Ovary (tissue), 9 donors: ENCODE data around the gene CELF2. TPM values are rescaled to one million over a fixed set of nuclear protein-coding genes. Genes with fewer than 3 reads are reported as not detected.

ENCODE experiments used
- DNase-seq, 5 donors: peaks; one replicate each; pipeline ENCODE4 v3.0.0-alpha.2; 2019 to 2020
- H3K27ac ChIP-seq, 2 donors: fragments of 200-600 bp; one replicate each; pipeline versions ENCODE4 v1.5.1 to v1.8.0; 2019 to 2022
- H3K27me3 ChIP-seq: fragments of 200-600 bp; one replicate; pipeline ENCODE4 v1.8.0; 2022
- H3K36me3 ChIP-seq: fragments of 200-600 bp; sonication (generic); one replicate; pipeline ENCODE4 v1.5.1; 2019
- H3K4me1 ChIP-seq: one replicate; pipeline ENCODE4 v1.8.1; 2013; ENCODE audit warnings: mild to moderate bottlenecking, moderate library complexity; ENCODE audit not compliant: insufficient read depth
- H3K4me3 ChIP-seq: fragments of 200-600 bp; sonication (generic); one replicate; pipeline ENCODE4 v1.5.1; 2017
- H3K9me3 ChIP-seq, 2 donors: fragments of 200-600 bp in 1 of 2; sonication (generic) in 1 of 2; one replicate each; pipeline versions ENCODE4 v1.5.1 to v1.8.1; 2013 to 2019; ENCODE audit warnings: mild to moderate bottlenecking in 1 of 2, moderate library complexity in 1 of 2
- CTCF ChIP-seq, 3 donors: fragments of 450-650 bp in 2 of 3; fragments of 200-600 bp in 1 of 3; IDR thresholded peaks; one replicate each; pipeline versions ENCODE4 v1.5.1 to v1.8.0; 2016 to 2022; ENCODE audit warnings: antibody characterized with exemption in 3 of 3, mild to moderate bottlenecking in 1 of 3
- EP300 ChIP-seq: sonication (generic); formaldehyde crosslinking; IDR thresholded peaks from one replicate; pipeline ENCODE4 v1.6.1; 2017; ENCODE audit warnings: antibody characterized with exemption
- POLR2A ChIP-seq: fragments of 450-650 bp; IDR thresholded peaks from one replicate; pipeline ENCODE4 v1.6.1; 2017; ENCODE audit warnings: antibody characterized with exemption, mild to moderate bottlenecking, moderate library complexity
- WGBS, 3 donors: extraction: QIAGEN DNeasy Blood & Tissue Kit in 1 of 3; methylation state at CpG; one replicate each; pipeline versions ENCODE4 v1.1.5 to v1.1.7; 2013 to 2017; 5-methylcytosine and 5-hydroxymethylcytosine counted together
- intact Hi-C, 4 donors: fragments of 100-400 bp; cut with DNase I; formaldehyde crosslinking; loops; one replicate each; pipeline versions ENCODE4 v1.11.0 to v1.15.1; 2022 to 2023
- polyA plus RNA-seq, 2 donors: library from polyadenylated mRNA; stranded (reverse); fragments of 200-250 nt in 1 of 2; fragments of 350-450 nt in 1 of 2; fragmentation: Illumina TruSeq in 1 of 2; extraction: RNeasy Lipid Tissue Mini Kit (QIAGEN cat#74804) in 1 of 2; gene quantifications; one replicate each; pipeline ENCODE4 v1.2.3, GENCODE V29; 2013 to 2014
- total RNA-seq, 7 donors: library from RNA; depleted of rRNA in 2 of 7; stranded (reverse); fragments of >200 nt in 2 of 7; fragmentation: NEBNext Ultra II Directional in 3 of 7; extraction: Animal tissue kit (Norgen Biotek cat#: 25700) in 3 of 7; gene quantifications; one replicate each; pipeline versions ENCODE4 v1.1.0 to v1.2.4, GENCODE V29; 2016 to 2023
- donor health status: DM: no; HTN: no; CAD: no; lungs with moderate emphysema.
- donor health status: DM: no; HTN: no; CAD: no.
- donor health status: Bipolar disorder and iron deficiency.
- donor health status: DM: yes; HTN: yes; CAD: no.
- donor health status: DM: no; HTN: no; CAD: no.
- donor health status: DM: yes; HTN: yes; CAD: no.

CELF2 gene
- total and polyA plus RNA-seq, 9 donors, result 38.8 to 107 (median 69.0) TPM

GRCh38 chr10:11110539-11110938 is 92.9 kb downstream of the CELF2 start:
- intact Hi-C loops, result no loop called here

GRCh38 chr10:11111490-11111889 is 93.8 kb downstream of the CELF2 start:
- TF ChIP-seq CTCF (IDR thresholded peaks at IDR 0.05) (no peak), EP300 (no peak), POLR2A (no peak)
- 93 to 97% (median 94%) methylated on average over 8 of the region's 8 CpGs for WGBS, 3 donors

More at GRCh38 chr10:11110539-11110938, 92.9 kb downstream of the CELF2 start:
- peaks cover 5% of the 10 kb centered on the region for H3K4me1 ChIP-seq
- H3K27ac ChIP-seq, result no peak overlapping the region
- TF ChIP-seq POLR2A (no peak), EP300 (no peak), CTCF (IDR thresholded peaks at IDR 0.05) (no peak)
- no peak for DNase-seq
- WGBS, 3 donors, result 56 to 61% (median 61%) methylated on average over 6 of the region's 6 CpGs
- H3K9me3 ChIP-seq, result no peaks in the 10 kb centered on the region
- H3K4me3 ChIP-seq, result no peak overlapping the region
- H3K27me3 ChIP-seq, result no peaks in the 10 kb centered on the region
- H3K36me3 ChIP-seq, result no peaks in the 10 kb centered on the region

GRCh38 chr10:11112718-11113117 is 95.0 kb downstream of the CELF2 start:
- WGBS, 3 donors, result 93 to 95% (median 95%) methylated on average over 11 of the region's 11 CpGs
- no peak for DNase-seq
- intact Hi-C loops, result no loop called here
- Histone ChIP-seq H3K4me3 (no peak overlapping the region), H3K4me1 (peaks cover 5% of the 10 kb centered on the region), H3K27me3 (no peaks in the 10 kb centered on the region), H3K36me3 (no peaks in the 10 kb centered on the region), H3K9me3 (no peaks in the 10 kb centered on the region), H3K27ac (no peak overlapping the region)
- no peak for TF ChIP-seq CTCF (IDR thresholded peaks at IDR 0.05)
- TF ChIP-seq EP300, result no peak
- TF ChIP-seq POLR2A, result no peak

More at GRCh38 chr10:11111490-11111889, 93.8 kb downstream of the CELF2 start:
- Histone ChIP-seq H3K4me3 (no peak overlapping the region), H3K9me3 (no peaks in the 10 kb centered on the region), H3K36me3 (no peaks in the 10 kb centered on the region), H3K4me1 (peaks cover 5% of the 10 kb centered on the region), H3K27me3 (no peaks in the 10 kb centered on the region), H3K27ac (no peak overlapping the region)
- intact Hi-C loops, result no loop called here
- no peak for DNase-seq

GRCh38 chr10:11113156-11113555 is 95.5 kb downstream of the CELF2 start:
- Histone ChIP-seq H3K27ac (no peak overlapping the region), H3K4me1 (peaks cover 5% of the 10 kb centered on the region), H3K36me3 (no peaks in the 10 kb centered on the region), H3K27me3 (no peaks in the 10 kb centered on the region), H3K4me3 (no peak overlapping the region), H3K9me3 (no peaks in the 10 kb centered on the region)
- intact Hi-C loops, result no loop called here
- 73 to 87% (median 81%) methylated on average over 4 of the region's 4 CpGs for WGBS, 3 donors
- no peak for DNase-seq
- no peak for TF ChIP-seq POLR2A
- TF ChIP-seq CTCF (IDR thresholded peaks at IDR 0.05), result no peak
- no peak for TF ChIP-seq EP300

GRCh38 chr10:11114269-11114668 is 96.6 kb downstream of the CELF2 start:
- DNase-seq, result no peak
- no peak for TF ChIP-seq CTCF (IDR thresholded peaks at IDR 0.05)
- no peak for TF ChIP-seq EP300
- TF ChIP-seq POLR2A, result no peak
- Histone ChIP-seq H3K27ac (no peak overlapping the region), H3K4me3 (no peak overlapping the region), H3K36me3 (no peaks in the 10 kb centered on the region), H3K27me3 (no peaks in the 10 kb centered on the region), H3K9me3 (no peaks in the 10 kb centered on the region), H3K4me1 (peaks cover 5% of the 10 kb centered on the region)
- intact Hi-C loops, result no loop called here
- WGBS, 3 donors, result 95 to 96% (median 96%) methylated on average over 2 of the region's 2 CpGs
